Activated CD4-positive, alpha-beta T cell treated with anti-CD3 and anti-CD28 coated beads, Interleukin-2, amount 10 ng/mL, durations not matched to agents 7 days and 5 days (primary cell): ENCODE results near the gene SLITRK5. TPM values are rescaled to one million over a fixed set of nuclear protein-coding genes. Genes with fewer than 3 reads are reported as not detected.

Experiments used
- CTCF ChIA-PET: fragments of 350-600 bp; sonication (Branson Sonifier 250); formaldehyde crosslinking; loops from one replicate; lab custom pipeline; 2021; ENCODE audit warnings: antibody characterized with exemption; lab: Charles Lee
- POLR2A ChIA-PET: fragments of 350-600 bp; sonication (Branson Sonifier 250); formaldehyde crosslinking; loops from one replicate; lab custom pipeline; 2021; ENCODE audit warnings: antibody characterized with exemption; lab: Charles Lee
- DNase-seq: peaks from one replicate; pipeline ENCODE4 v3.0.0-alpha.2; 2020
- H3K27ac Mint-ChIP-seq: one replicate; pipeline ENCODE4 v1.8.0; 2021; ENCODE audit warnings: mild to moderate bottlenecking, moderate library complexity, mixed read lengths
- H3K27me3 Mint-ChIP-seq: one replicate; pipeline ENCODE4 v1.8.0; 2021; ENCODE audit warnings: mixed read lengths
- H3K36me3 Mint-ChIP-seq: one replicate; pipeline ENCODE4 v1.8.0; 2021; ENCODE audit warnings: low read depth, mixed read lengths
- H3K4me1 Mint-ChIP-seq: one replicate; pipeline ENCODE4 v1.8.0; 2021; ENCODE audit warnings: mixed read lengths
- H3K4me3 Mint-ChIP-seq: one replicate; pipeline ENCODE4 v1.8.0; 2021; ENCODE audit warnings: mild to moderate bottlenecking, moderate library complexity, mixed read lengths
- H3K9me3 Mint-ChIP-seq: one replicate; pipeline ENCODE4 v1.8.0; 2021; ENCODE audit warnings: mixed read lengths
- total RNA-seq, 2 experiments: library from RNA; stranded (reverse); gene quantifications; one replicate each; pipeline ENCODE4 v1.2.3, GENCODE V29; 2021

The SLITRK5 gene
- not detected for total RNA-seq

GRCh38 chr13:87671031-87671752 lies at the start of gene SLITRK5:
Gene SLITRK5, plus strand, starts transcription at chr13:87671371. Its CDS starts 4,018 bp downstream, at chr13:87675389.
- H3K27ac Mint-ChIP-seq = peak within 1 kb of the TSS; percentile 36
- peak within 1 kb of the TSS; percentile 55 for H3K4me3 Mint-ChIP-seq
- peaks cover 47% of the 10 kb centered on the region for H3K27me3 Mint-ChIP-seq
- H3K9me3 Mint-ChIP-seq = no peaks in the 10 kb centered on the region
- no peaks in the 10 kb centered on the region for H3K36me3 Mint-ChIP-seq
- peaks cover 17% of the 10 kb centered on the region for H3K4me1 Mint-ChIP-seq
- CTCF ChIA-PET = no interaction called here
- DNase-seq = peak; percentile 61
- POLR2A ChIA-PET = no interaction called here

GRCh38 chr13:87622971-87623370 lies 48.2 kb upstream of the SLITRK5 start:
- H3K4me3 Mint-ChIP-seq = no peak overlapping the region
- H3K27ac Mint-ChIP-seq = no peak overlapping the region
- H3K4me1 Mint-ChIP-seq = no peaks in the 10 kb centered on the region
- CTCF ChIA-PET = no interaction called here
- no peaks in the 10 kb centered on the region for H3K27me3 Mint-ChIP-seq
- no peaks in the 10 kb centered on the region for H3K36me3 Mint-ChIP-seq
- H3K9me3 Mint-ChIP-seq = no peaks in the 10 kb centered on the region
- POLR2A ChIA-PET = no interaction called here
- no peak for DNase-seq

- no peak for DNase-seq
- CTCF ChIA-PET = no interaction called here
- Mint-ChIP-seq H3K4me3 (no peak overlapping the region), H3K4me1 (no peaks in the 10 kb centered on the region), H3K27me3 (no peaks in the 10 kb centered on the region), H3K27ac (no peak overlapping the region), H3K9me3 (no peaks in the 10 kb centered on the region), H3K36me3 (no peaks in the 10 kb centered on the region)
- POLR2A ChIA-PET = no interaction called here
Measured at GRCh38 chr13:87656306-87656705, 14.9 kb upstream of the SLITRK5 start.

GRCh38 chr13:87661471-87661870 lies 9.7 kb upstream of the SLITRK5 start:
- Mint-ChIP-seq H3K4me3 (no peak overlapping the region), H3K27ac (no peak overlapping the region), H3K36me3 (no peaks in the 10 kb centered on the region), H3K9me3 (no peaks in the 10 kb centered on the region), H3K27me3 (peaks cover 2% of the 10 kb centered on the region), H3K4me1 (no peaks in the 10 kb centered on the region)
- ChIA-PET POLR2A (no interaction called here), CTCF (no interaction called here)
- DNase-seq = no peak

- ChIA-PET POLR2A (no interaction called here), CTCF (no interaction called here)
- Mint-ChIP-seq H3K27ac (no peak overlapping the region), H3K36me3 (no peaks in the 10 kb centered on the region), H3K4me1 (peaks cover 11% of the 10 kb centered on the region), H3K27me3 (peaks cover 16% of the 10 kb centered on the region), H3K9me3 (no peaks in the 10 kb centered on the region), H3K4me3 (no peak overlapping the region)
- DNase-seq = no peak
Measured at GRCh38 chr13:87666831-87667230, 4.3 kb upstream of the SLITRK5 start.

GRCh38 chr13:87667686-87668085 lies 3.5 kb upstream of the SLITRK5 start:
- DNase-seq = no peak
- Mint-ChIP-seq H3K4me1 (peaks cover 13% of the 10 kb centered on the region), H3K27ac (no peak overlapping the region), H3K27me3 (peaks cover 20% of the 10 kb centered on the region), H3K36me3 (no peaks in the 10 kb centered on the region), H3K9me3 (no peaks in the 10 kb centered on the region), H3K4me3 (no peak overlapping the region)
- ChIA-PET POLR2A (no interaction called here), CTCF (no interaction called here)

GRCh38 chr13:87669379-87669978 lies 1.7 kb upstream of the SLITRK5 start:
- no peak for DNase-seq
- Mint-ChIP-seq H3K36me3 (no peaks in the 10 kb centered on the region), H3K27me3 (peaks cover 37% of the 10 kb centered on the region), H3K4me3 (no peak overlapping the region), H3K27ac (no peak overlapping the region), H3K4me1 (peaks cover 17% of the 10 kb centered on the region), H3K9me3 (no peaks in the 10 kb centered on the region)
- CTCF ChIA-PET = no interaction called here
- POLR2A ChIA-PET = no interaction called here

- H3K27me3 Mint-ChIP-seq = peaks cover 50% of the 10 kb centered on the region
- ChIA-PET CTCF (no interaction called here), POLR2A (no interaction called here)
- no peak overlapping the region for H3K27ac Mint-ChIP-seq
- peak overlapping the region; percentile 55 for H3K4me3 Mint-ChIP-seq
- no peak for DNase-seq
- H3K36me3 Mint-ChIP-seq = no peaks in the 10 kb centered on the region
- H3K9me3 Mint-ChIP-seq = no peaks in the 10 kb centered on the region
- H3K4me1 Mint-ChIP-seq = peaks cover 17% of the 10 kb centered on the region
Measured at GRCh38 chr13:87671753-87672605, 808 bp downstream of the SLITRK5 start.

GRCh38 chr13:87674247-87674738 lies 3.1 kb downstream of the SLITRK5 start:
- Mint-ChIP-seq H3K27me3 (peaks cover 66% of the 10 kb centered on the region), H3K4me3 (peak overlapping the region; percentile 16), H3K4me1 (peaks cover 27% of the 10 kb centered on the region), H3K27ac (no peak overlapping the region), H3K36me3 (no peaks in the 10 kb centered on the region), H3K9me3 (no peaks in the 10 kb centered on the region)
- DNase-seq = no peak
- ChIA-PET CTCF (no interaction called here), POLR2A (no interaction called here)

- Mint-ChIP-seq H3K4me1 (peaks cover 24% of the 10 kb centered on the region), H3K27me3 (peaks cover 68% of the 10 kb centered on the region), H3K4me3 (no peak overlapping the region), H3K36me3 (no peaks in the 10 kb centered on the region), H3K9me3 (no peaks in the 10 kb centered on the region), H3K27ac (no peak overlapping the region)
- DNase-seq = no peak
- CTCF ChIA-PET = no interaction called here
- POLR2A ChIA-PET = no interaction called here
Measured at GRCh38 chr13:87675851-87676250, 4.7 kb downstream of the SLITRK5 start.

- no peak for DNase-seq
- ChIA-PET CTCF (no interaction called here), POLR2A (no interaction called here)
- Mint-ChIP-seq H3K4me3 (no peak overlapping the region), H3K9me3 (no peaks in the 10 kb centered on the region), H3K36me3 (no peaks in the 10 kb centered on the region), H3K4me1 (peaks cover 18% of the 10 kb centered on the region), H3K27ac (no peak overlapping the region), H3K27me3 (peaks cover 63% of the 10 kb centered on the region)
Measured at GRCh38 chr13:87676254-87677042, 5.3 kb downstream of the SLITRK5 start.

GRCh38 chr13:87677043-87677495 lies 5.9 kb downstream of the SLITRK5 start:
- H3K9me3 Mint-ChIP-seq = no peaks in the 10 kb centered on the region
- no peaks in the 10 kb centered on the region for H3K36me3 Mint-ChIP-seq
- no peak overlapping the region for H3K4me3 Mint-ChIP-seq
- CTCF ChIA-PET = no interaction called here
- POLR2A ChIA-PET = no interaction called here
- no peak overlapping the region for H3K27ac Mint-ChIP-seq
- peaks cover 59% of the 10 kb centered on the region for H3K27me3 Mint-ChIP-seq
- DNase-seq = no peak
- peaks cover 16% of the 10 kb centered on the region for H3K4me1 Mint-ChIP-seq
